Mucosa of gallbladder (tissue), 1 donor: Measurements from ENCODE around the gene EOGT. TPM values are rescaled to one million over a fixed set of nuclear protein-coding genes. Genes with fewer than 3 reads are reported as not detected.

Experiments
- DNase-seq: peaks from one replicate; pipeline ENCODE4 v3.0.0-alpha.2; 2020; ENCODE audit warnings: low spot score
- total RNA-seq: library from RNA; stranded (reverse); gene quantifications from one replicate; pipeline ENCODE4 v1.2.1, GENCODE V29; 2021
- donor health status: DM: no; HTN: no; CAD: no.

The EOGT gene
- total RNA-seq, 1 donor from 2014 or later: 45.2 TPM

GRCh38 chr3:69009559-69010410 is 3.7 kb downstream of the EOGT start:
- DNase-seq: peak; percentile 34

DNA sequence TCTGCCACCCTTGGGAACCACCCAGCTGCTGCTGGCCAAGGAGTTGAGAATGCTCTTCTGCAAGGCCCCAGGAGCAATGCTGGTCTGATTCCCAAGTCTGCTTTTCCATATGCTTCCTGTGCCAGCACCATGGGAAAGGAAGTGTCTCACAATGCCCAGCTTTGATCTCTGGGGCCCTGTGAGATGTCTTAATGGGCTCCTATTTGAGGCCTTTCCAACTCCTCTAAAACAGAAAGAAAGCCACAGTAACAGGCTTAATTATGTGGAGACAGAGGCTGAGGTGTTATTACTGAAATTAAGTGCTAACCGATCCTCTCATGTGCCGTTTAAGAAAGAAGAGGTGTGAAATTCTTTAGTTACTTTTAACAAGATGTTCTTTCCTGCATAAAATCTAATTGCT is 4.5 kb downstream of the EOGT start:
- DNase-seq: no peak

GRCh38 chr3:69005791-69006482 is 7.5 kb downstream of the EOGT start:
- no peak for DNase-seq

GRCh38 chr3:69005071-69005790 is 8.3 kb downstream of the EOGT start:
- DNase-seq: no peak

- DNase-seq: no peak
Observed at GRCh38 chr3:69004138-69004537, 9.3 kb downstream of the EOGT start.

DNA sequence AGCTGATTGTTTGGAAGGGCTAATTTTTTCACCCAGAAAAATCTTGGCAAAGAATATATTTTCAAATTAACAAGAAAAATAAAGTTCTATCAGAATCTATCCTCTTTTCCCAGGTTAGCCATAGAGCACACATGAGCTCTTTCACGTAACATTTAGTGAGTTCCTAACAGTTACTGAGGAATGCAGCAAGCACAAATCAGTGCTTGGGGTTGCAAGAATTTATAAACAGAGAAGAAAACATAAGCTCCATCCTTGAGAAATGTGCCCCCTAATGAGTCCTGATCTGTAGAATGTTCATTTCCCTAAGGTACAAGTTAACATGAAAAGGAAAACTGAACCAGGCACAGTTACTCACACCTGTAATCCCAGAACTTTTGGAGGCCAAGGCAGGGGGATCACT is 13.9 kb downstream of the EOGT start:
- DNase-seq: no peak

DNA sequence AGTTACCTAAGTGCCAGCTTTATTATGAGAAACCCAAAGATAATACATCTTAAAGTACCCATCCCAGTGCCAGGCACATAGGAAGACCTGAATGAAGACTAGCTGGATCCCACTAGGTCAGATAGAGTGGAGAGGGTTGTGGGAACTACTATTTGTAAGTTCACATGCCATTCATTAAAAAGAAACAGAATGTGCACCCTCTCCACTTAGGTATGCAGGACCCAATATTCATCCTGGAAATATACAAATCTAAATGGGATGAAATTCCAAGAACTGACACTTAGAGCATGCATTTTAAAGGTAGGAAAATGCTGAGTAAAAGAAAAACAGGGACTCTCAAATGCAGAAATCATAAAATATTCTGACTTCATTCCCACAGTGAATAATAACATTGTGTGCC is 14.3 kb downstream of the EOGT start:
- no peak for DNase-seq

DNA sequence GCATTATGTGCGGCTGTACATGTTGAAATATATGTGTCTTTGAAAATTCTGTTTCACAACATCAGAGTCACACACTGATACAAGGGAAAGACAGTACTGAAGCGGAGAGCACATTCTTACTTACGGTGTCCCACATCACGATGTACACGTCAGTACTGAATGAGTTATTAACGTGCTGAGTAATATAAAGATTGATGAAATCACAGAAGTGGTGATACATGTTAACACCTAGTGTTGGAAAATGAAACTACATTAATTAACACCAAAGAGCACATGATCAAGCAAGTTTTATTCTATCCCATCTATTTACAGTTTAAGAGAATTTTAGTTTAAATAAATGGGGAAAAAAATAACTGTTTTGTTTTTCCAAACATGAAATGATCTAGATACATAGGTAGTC is 15.6 kb downstream of the EOGT start:
- DNase-seq: no peak

GRCh38 chr3:68996356-68996995 is 17.0 kb downstream of the EOGT start:
- DNase-seq: no peak

- DNase-seq: no peak
Observed at GRCh38 chr3:68988740-68989139, 24.7 kb downstream of the EOGT start.

- no peak for DNase-seq
Observed at GRCh38 chr3:68987322-68987721, 26.2 kb downstream of the EOGT start.

GRCh38 chr3:68986496-68987208 is 26.8 kb downstream of the EOGT start:
- no peak for DNase-seq

GRCh38 chr3:68985146-68985790 is 28.2 kb downstream of the EOGT start:
- DNase-seq: no peak

- DNase-seq: no peak
Observed at GRCh38 chr3:68984011-68984530, 29.4 kb downstream of the EOGT start.

GRCh38 chr3:68977486-68978167 is 35.9 kb downstream of the EOGT start:
- no peak for DNase-seq

GRCh38 chr3:68974711-68975110 is 38.8 kb downstream of the EOGT start:
- no peak for DNase-seq

DNA sequence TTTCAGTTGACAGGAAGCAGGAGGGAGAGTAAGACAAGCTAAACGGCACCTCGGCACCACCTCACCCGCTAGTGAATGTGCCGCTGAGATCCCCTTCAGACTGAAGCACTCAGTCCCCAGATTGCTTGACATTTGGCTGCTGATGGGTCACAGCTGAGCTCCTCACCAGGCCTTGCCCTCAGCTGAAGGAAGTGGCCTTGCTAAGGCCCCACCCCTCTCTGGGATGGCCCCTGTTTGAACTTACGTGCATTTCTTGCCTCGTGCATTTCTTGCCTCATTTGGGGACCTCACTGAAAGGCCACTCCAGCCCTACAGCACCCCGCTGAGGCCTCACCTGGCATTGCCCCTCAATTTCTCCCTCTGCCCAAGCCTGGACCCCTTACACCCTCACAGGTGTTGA is 39.8 kb downstream of the EOGT start:
- no peak for DNase-seq

- DNase-seq: peak; percentile 35
Observed at GRCh38 chr3:68972358-68972979, 41.0 kb downstream of the EOGT start.

DNA sequence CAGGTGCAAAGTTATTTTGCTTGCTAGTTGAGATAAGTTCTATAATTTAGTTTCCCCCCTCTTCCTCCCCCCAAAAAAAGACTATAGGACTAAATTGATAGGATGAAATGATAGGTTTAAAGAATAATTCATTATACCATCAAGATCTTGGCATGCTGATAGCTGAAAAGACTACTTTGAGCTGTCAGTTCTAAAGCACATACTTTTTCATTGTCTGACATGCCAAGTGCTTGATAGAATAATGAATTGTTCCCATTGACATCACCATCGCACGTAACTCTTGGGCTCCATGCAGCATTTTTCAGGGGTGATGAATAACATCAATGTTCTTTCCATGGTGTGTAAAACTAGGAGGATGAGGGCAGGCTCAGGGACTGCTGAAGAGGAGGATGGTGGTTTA is 48.8 kb downstream of the EOGT start:
- no peak for DNase-seq

DNA sequence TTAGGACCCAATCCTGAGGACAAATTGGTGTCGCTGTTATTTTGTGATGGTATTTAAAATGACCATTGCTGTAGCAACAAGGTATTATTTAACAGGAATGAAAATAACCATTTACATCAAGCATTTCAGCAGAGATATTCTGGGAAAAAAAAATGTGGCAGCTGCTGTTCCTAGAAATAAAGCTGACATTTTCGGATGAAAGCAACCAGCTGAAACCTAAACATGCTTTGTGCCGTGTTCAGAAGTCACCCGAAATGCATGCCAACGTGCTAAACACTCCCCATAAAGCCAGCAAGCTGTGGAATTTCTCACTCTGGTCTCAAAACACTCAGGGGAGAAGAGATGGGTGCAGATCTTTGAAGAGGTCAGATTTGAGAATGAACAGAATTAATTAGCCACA is 49.6 kb downstream of the EOGT start:
- no peak for DNase-seq
